ENCODE data around the gene CARS2.

DNA sequence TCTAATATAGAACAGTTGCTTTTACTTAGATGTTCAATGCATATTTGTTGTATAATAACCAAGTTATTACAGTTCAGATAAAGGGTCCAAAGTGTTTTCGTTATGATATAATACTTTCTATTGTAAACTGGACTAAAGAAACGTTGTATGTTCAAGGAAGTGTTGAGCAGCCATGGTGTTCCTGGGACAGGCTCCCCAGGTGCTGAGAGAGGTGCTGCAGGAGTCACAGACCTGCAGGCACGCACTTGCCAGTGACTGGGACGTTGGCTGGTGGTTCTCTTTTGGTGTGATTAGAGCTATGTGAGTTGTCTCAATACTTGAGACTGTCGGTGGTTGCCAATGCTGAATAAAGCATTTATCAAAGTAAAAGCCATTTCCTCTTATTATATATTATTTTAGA lies 17.1 kb upstream of the CARS2 start:
- TF ChIP-seq, protein P1, sequence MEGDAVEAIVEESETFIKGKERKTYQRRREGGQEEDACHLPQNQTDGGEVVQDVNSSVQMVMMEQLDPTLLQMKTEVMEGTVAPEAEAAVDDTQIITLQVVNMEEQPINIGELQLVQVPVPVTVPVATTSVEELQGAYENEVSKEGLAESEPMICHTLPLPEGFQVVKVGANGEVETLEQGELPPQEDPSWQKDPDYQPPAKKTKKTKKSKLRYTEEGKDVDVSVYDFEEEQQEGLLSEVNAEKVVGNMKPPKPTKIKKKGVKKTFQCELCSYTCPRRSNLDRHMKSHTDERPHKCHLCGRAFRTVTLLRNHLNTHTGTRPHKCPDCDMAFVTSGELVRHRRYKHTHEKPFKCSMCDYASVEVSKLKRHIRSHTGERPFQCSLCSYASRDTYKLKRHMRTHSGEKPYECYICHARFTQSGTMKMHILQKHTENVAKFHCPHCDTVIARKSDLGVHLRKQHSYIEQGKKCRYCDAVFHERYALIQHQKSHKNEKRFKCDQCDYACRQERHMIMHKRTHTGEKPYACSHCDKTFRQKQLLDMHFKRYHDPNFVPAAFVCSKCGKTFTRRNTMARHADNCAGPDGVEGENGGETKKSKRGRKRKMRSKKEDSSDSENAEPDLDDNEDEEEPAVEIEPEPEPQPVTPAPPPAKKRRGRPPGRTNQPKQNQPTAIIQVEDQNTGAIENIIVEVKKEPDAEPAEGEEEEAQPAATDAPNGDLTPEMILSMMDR (IDR thresholded peaks at IDR 0.05; ENCODE audit: extremely low read depth in 1 of 2, insufficient read depth in 1 of 2, low read depth in 1 of 2, low read length in 2 of 2) = no peak
- TF ChIP-seq EZH2 (IDR thresholded peaks at IDR 0.05; ENCODE audit: borderline replicate concordance, low read depth, low read length, severe bottlenecking) = no peak
- no peak for TF ChIP-seq POLR2AphosphoS5 (IDR thresholded peaks at IDR 0.05; ENCODE audit: insufficient read depth, low read depth, low read length)
- TF ChIP-seq, protein P2, sequence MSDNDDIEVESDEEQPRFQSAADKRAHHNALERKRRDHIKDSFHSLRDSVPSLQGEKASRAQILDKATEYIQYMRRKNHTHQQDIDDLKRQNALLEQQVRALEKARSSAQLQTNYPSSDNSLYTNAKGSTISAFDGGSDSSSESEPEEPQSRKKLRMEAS (IDR thresholded peaks at IDR 0.05; ENCODE audit: insufficient read depth, insufficient read length) = no peak
- no peak for TF ChIP-seq POLR2A (IDR thresholded peaks at IDR 0.05; ENCODE audit: low read depth, low read length)
- TF ChIP-seq FOS (IDR thresholded peaks at IDR 0.05; ENCODE audit: borderline replicate concordance, insufficient read depth, low read length) = no peak
- TF ChIP-seq MYC (IDR thresholded peaks at IDR 0.05; ENCODE audit: low read depth, low read length) = no peak
- TF ChIP-seq JUN (IDR thresholded peaks at IDR 0.05; ENCODE audit: borderline replicate concordance, insufficient read depth, insufficient read length, low read depth) = no peak
